GM18508 (cell line): ENCODE data around the gene ELMO3.

Experiments
- ATAC-seq: cut with Tn5 transposase; IDR thresholded peaks from one replicate; pipeline ENCODE4 v1.9.1; 2021; ENCODE audit warnings: moderate number of reproducible peaks; ENCODE audit not compliant: insufficient read depth, unreplicated experiment

The ELMO3 gene

GRCh38 chr16:67193536-67193935, 5.4 kb upstream of the ELMO3 start:
- ATAC-seq: no peak

GRCh38 chr16:67194260-67194659, 4.7 kb upstream of the ELMO3 start:
- no peak for ATAC-seq

- ATAC-seq: no peak
These were observed 3.3 kb upstream of the ELMO3 start for GRCh38 chr16:67195676-67196075.

- no peak for ATAC-seq
These were observed 2.0 kb upstream of the ELMO3 start for GRCh38 chr16:67196881-67197280.

GRCh38 chr16:67197704-67198103, 1.2 kb upstream of the ELMO3 start:
- ATAC-seq: no peak

- ATAC-seq: no peak
These were observed 645 bp upstream of the ELMO3 start for GRCh38 chr16:67198238-67198734.

GRCh38 chr16:67199808-67200198, 872 bp downstream of the ELMO3 start:
- ATAC-seq: no peak

- ATAC-seq: no peak
These were observed 1.6 kb downstream of the ELMO3 start for GRCh38 chr16:67200491-67200890.

- no peak for ATAC-seq
These were observed 2.7 kb downstream of the ELMO3 start for GRCh38 chr16:67201411-67202345.

GRCh38 chr16:67202426-67202825, 3.5 kb downstream of the ELMO3 start:
- no peak for ATAC-seq

- ATAC-seq: no peak
These were observed 4.1 kb downstream of the ELMO3 start for GRCh38 chr16:67202956-67203493.

GRCh38 chr16:67204076-67204475, 5.1 kb downstream of the ELMO3 start:
- no peak for ATAC-seq

GRCh38 chr16:67206129-67206837, 7.4 kb downstream of the ELMO3 start:
- no peak for ATAC-seq

GRCh38 chr16:67206838-67207248, 7.9 kb downstream of the ELMO3 start:
- no peak for ATAC-seq

GRCh38 chr16:67207249-67208091, 8.5 kb downstream of the ELMO3 start:
- ATAC-seq: no peak

GRCh38 chr16:67208154-67208896, 9.4 kb downstream of the ELMO3 start:
- ATAC-seq: no peak

GRCh38 chr16:67209565-67209964, 10.6 kb downstream of the ELMO3 start:
- no peak for ATAC-seq

GRCh38 chr16:67210069-67210937, 11.4 kb downstream of the ELMO3 start:
- ATAC-seq: no peak

- no peak for ATAC-seq
These were observed 12.7 kb downstream of the ELMO3 start for GRCh38 chr16:67211674-67212073.
